Caco-2 (cell line): ENCODE measurements around the gene MAN2C1. TPM values are rescaled to one million over a fixed set of nuclear protein-coding genes. Genes with fewer than 3 reads are reported as not detected.

Source experiments
- BruUV-seq: library from RNA; stranded (reverse); fragments of 400-500 nt; replicated peaks from 2 replicates; lab custom pipeline; 2021; lab: Mats Ljungman, UMichigan
- CTCF ChIA-PET: fragments of 300-600 bp; sonication (Branson Sonifier 250); formaldehyde crosslinking; loops from one replicate; lab custom pipeline; 2022; ENCODE audit warnings: antibody characterized with exemption; lab: Charles Lee
- POLR2A ChIA-PET: fragments of 300-600 bp; sonication (Branson Sonifier 250); formaldehyde crosslinking; loops from one replicate; lab custom pipeline; 2022; ENCODE audit warnings: antibody characterized with exemption; lab: Charles Lee
- DNase-seq, 2 experiments: peaks; one replicate each; pipeline versions ENCODE4 v3.0.0 to v3.0.0-alpha.2; 2020 to 2022
- H3K27me3 ChIP-seq: replicated peaks from 2 replicates; pipeline ENCODE4 v1.6.0; 2011; ENCODE audit warnings: low read length; ENCODE audit not compliant: control insufficient read depth, insufficient read depth
- H3K36me3 ChIP-seq: 2 replicates; pipeline ENCODE4 v1.5.1; 2011; ENCODE audit warnings: low read length; ENCODE audit not compliant: control insufficient read depth, insufficient read depth
- H3K4me1 ChIP-seq: fragments of 250-450 bp; sonication (Bioruptor Pico); 2 replicates; pipeline ENCODE4 v1.5.1; 2020; ENCODE audit warnings: mild to moderate bottlenecking
- H3K4me3 ChIP-seq: 2 replicates; pipeline ENCODE4 v1.5.1; 2011; ENCODE audit warnings: low read depth, mild to moderate bottlenecking, control low read depth, low read length
- H3K9me3 ChIP-seq: fragments of 250-450 bp; sonication (Bioruptor Pico); 2 replicates; pipeline ENCODE4 v1.5.1; 2020; ENCODE audit warnings: mild to moderate bottlenecking, moderate library complexity
- H3K27ac Mint-ChIP-seq: one replicate; pipeline ENCODE4 v1.8.0; 2022; ENCODE audit warnings: mixed read lengths; ENCODE audit not compliant: unreplicated experiment
- H3K27me3 Mint-ChIP-seq: one replicate; pipeline ENCODE4 v1.8.0; 2022; ENCODE audit warnings: mixed read lengths; ENCODE audit not compliant: insufficient read depth, unreplicated experiment
- H3K36me3 Mint-ChIP-seq: one replicate; pipeline ENCODE4 v1.8.0; 2022; ENCODE audit warnings: mild to moderate bottlenecking, mixed read lengths; ENCODE audit not compliant: insufficient read depth, unreplicated experiment
- H3K4me1 Mint-ChIP-seq: one replicate; pipeline ENCODE4 v1.8.0; 2022; ENCODE audit warnings: low read depth, mixed read lengths; ENCODE audit not compliant: unreplicated experiment
- H3K4me3 Mint-ChIP-seq: one replicate; pipeline ENCODE4 v1.8.0; 2022; ENCODE audit warnings: mild to moderate bottlenecking, moderate library complexity, mixed read lengths; ENCODE audit not compliant: unreplicated experiment
- H3K9me3 Mint-ChIP-seq: one replicate; pipeline ENCODE4 v1.8.0; 2022; ENCODE audit warnings: mixed read lengths; ENCODE audit not compliant: unreplicated experiment
- intact Hi-C: fragments of 100-400 bp; cut with micrococcal nuclease; formaldehyde crosslinking; loops from one replicate; pipeline ENCODE4 v1.10.0; 2022; ENCODE audit not compliant: unreplicated experiment
- total RNA-seq: library from RNA; stranded (reverse); gene quantifications from 2 replicates; pipeline ENCODE4 v1.2.3, GENCODE V29; 2022
- TF ChIP-seq, protein P1 (sequence below), 2 experiments: fragments of 200-600 bp in 1 of 2; IDR thresholded peaks; 1 replicate in 1 of 2; 2 replicates in 1 of 2; pipeline versions ENCODE4 v1.5.1 to v1.8.0; 2011 to 2022; ENCODE audit warnings: antibody characterized with exemption in 1 of 2, control low read depth in 1 of 2, inconsistent platforms in 1 of 2, low read depth in 1 of 2, low read length in 1 of 2, mild to moderate bottlenecking in 1 of 2, moderate library complexity in 1 of 2; ENCODE audit not compliant: insufficient read depth in 1 of 2, severe bottlenecking in 1 of 2, unreplicated experiment in 1 of 2

MAN2C1 gene
- total RNA-seq, 1 experiment from 2014 or later = 140 TPM

DNA sequence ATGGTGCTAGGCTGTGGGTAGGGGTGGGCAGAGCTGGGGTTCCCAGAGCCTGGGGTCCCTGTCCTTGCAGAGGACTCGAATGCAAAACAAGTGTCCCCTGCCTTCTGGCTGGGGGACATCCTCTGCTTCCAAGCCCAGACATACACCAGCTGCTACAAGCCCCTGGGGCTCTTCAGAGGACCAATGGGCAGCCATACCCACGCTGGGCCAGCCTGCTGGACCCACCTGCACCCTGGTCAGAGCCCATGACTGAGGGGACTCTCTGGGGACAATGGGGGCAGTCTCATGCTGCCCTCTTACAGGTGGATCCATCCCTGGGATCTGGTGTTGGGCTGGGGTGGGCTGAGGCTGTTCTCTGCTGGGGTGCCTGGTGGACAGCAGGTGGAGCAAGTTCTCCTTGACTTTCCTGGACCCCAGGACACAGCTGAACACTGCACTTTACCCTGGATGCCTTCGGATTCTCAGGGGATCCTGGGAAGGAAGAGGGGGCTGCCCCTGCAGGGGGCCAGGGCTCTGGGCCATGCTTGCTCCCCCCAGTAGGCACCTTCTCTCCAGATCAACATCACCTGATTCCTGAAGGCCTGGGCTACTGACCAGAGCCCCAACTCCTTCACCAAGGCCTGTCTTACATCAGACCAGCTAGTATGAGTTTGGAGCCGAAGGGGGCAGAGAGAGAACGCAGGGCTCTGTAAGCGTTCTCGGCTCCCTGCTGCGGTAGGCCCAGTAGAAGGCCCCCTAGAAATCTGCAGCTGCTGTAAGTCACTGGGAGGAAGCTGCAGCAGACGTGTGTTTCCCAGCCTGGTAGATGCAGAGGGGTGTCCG lies 39.7 kb downstream of the MAN2C1 start:
- H3K4me1 ChIP-seq = no peaks in the 10 kb centered on the region
- no peaks in the 10 kb centered on the region for H3K27me3 ChIP-seq
- TF ChIP-seq, protein P1, sequence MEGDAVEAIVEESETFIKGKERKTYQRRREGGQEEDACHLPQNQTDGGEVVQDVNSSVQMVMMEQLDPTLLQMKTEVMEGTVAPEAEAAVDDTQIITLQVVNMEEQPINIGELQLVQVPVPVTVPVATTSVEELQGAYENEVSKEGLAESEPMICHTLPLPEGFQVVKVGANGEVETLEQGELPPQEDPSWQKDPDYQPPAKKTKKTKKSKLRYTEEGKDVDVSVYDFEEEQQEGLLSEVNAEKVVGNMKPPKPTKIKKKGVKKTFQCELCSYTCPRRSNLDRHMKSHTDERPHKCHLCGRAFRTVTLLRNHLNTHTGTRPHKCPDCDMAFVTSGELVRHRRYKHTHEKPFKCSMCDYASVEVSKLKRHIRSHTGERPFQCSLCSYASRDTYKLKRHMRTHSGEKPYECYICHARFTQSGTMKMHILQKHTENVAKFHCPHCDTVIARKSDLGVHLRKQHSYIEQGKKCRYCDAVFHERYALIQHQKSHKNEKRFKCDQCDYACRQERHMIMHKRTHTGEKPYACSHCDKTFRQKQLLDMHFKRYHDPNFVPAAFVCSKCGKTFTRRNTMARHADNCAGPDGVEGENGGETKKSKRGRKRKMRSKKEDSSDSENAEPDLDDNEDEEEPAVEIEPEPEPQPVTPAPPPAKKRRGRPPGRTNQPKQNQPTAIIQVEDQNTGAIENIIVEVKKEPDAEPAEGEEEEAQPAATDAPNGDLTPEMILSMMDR (IDR thresholded peaks at IDR 0.05; ENCODE audit: insufficient read depth in 1 of 2, low read depth in 1 of 2, low read length in 1 of 2, severe bottlenecking in 1 of 2, unreplicated experiment in 1 of 2) = no peak
- intact Hi-C loops = no loop called here
- Mint-ChIP-seq H3K9me3 (no peaks in the 10 kb centered on the region), H3K27me3 (no peaks in the 10 kb centered on the region), H3K27ac (no peak overlapping the region), H3K4me1 (peaks cover 5% of the 10 kb centered on the region), H3K4me3 (no peak overlapping the region), H3K36me3 (no peaks in the 10 kb centered on the region)
- no peak for DNase-seq
- no peaks in the 10 kb centered on the region for H3K9me3 ChIP-seq
- no peak overlapping the region for H3K4me3 ChIP-seq
- BruUV-seq = no TSS peak
- ChIA-PET CTCF (interaction anchor here (0.6 kb wide), 2 partner anchors 358 to 1010 kb away, joined by 3 read pairs; no protein-coding TSS in a partner anchor), POLR2A (no interaction called here)
- no peaks in the 10 kb centered on the region for H3K36me3 ChIP-seq

GRCh38 chr15:75327491-75327890 lies 40.9 kb downstream of the MAN2C1 start:
- no peaks in the 10 kb centered on the region for H3K9me3 Mint-ChIP-seq
- Histone ChIP-seq H3K4me3 (no peak overlapping the region), H3K27me3 (no peaks in the 10 kb centered on the region), H3K36me3 (no peaks in the 10 kb centered on the region), H3K9me3 (no peaks in the 10 kb centered on the region), H3K4me1 (no peaks in the 10 kb centered on the region)
- BruUV-seq = no TSS peak
- TF ChIP-seq, protein P1 (IDR thresholded peaks at IDR 0.05; ENCODE audit: insufficient read depth in 1 of 2, low read depth in 1 of 2, low read length in 1 of 2, severe bottlenecking in 1 of 2, unreplicated experiment in 1 of 2) = no peak
- H3K4me1 Mint-ChIP-seq = peaks cover 5% of the 10 kb centered on the region
- CTCF ChIA-PET = no interaction called here
- no peaks in the 10 kb centered on the region for H3K27me3 Mint-ChIP-seq
- intact Hi-C loops = no loop called here
- POLR2A ChIA-PET = no interaction called here
- no peak overlapping the region for H3K4me3 Mint-ChIP-seq
- DNase-seq = no peak
- H3K27ac Mint-ChIP-seq = no peak overlapping the region
- no peaks in the 10 kb centered on the region for H3K36me3 Mint-ChIP-seq

GRCh38 chr15:75327005-75327404 lies 41.4 kb downstream of the MAN2C1 start:
- no TSS peak for BruUV-seq
- H3K27me3 Mint-ChIP-seq = no peaks in the 10 kb centered on the region
- TF ChIP-seq, protein P1 (IDR thresholded peaks at IDR 0.05; ENCODE audit: insufficient read depth in 1 of 2, low read depth in 1 of 2, low read length in 1 of 2, severe bottlenecking in 1 of 2, unreplicated experiment in 1 of 2) = no peak
- Histone ChIP-seq H3K27me3 (no peaks in the 10 kb centered on the region), H3K36me3 (no peaks in the 10 kb centered on the region), H3K4me1 (no peaks in the 10 kb centered on the region), H3K4me3 (no peak overlapping the region), H3K9me3 (no peaks in the 10 kb centered on the region)
- no peak for DNase-seq
- CTCF ChIA-PET = no interaction called here
- intact Hi-C loops = no loop called here
- H3K4me3 Mint-ChIP-seq = no peak overlapping the region
- no peak overlapping the region for H3K27ac Mint-ChIP-seq
- H3K4me1 Mint-ChIP-seq = peaks cover 5% of the 10 kb centered on the region
- POLR2A ChIA-PET = no interaction called here
- peaks cover 3% of the 10 kb centered on the region for H3K9me3 Mint-ChIP-seq
- no peaks in the 10 kb centered on the region for H3K36me3 Mint-ChIP-seq
